Measurements from ENCODE around the gene TTBK1. TPM values are rescaled to one million over a fixed set of nuclear protein-coding genes. Genes with fewer than 3 reads are reported as not detected.

TTBK1 gene
- polyA plus RNA-seq, 1 donor from 2014 or later, result 4.2 TPM

- TF ChIP-seq TAF1 (IDR thresholded peaks at IDR 0.05; ENCODE audit: low read depth), result no peak
- H3K9me3 ChIP-seq (ENCODE audit: low read length), result no peaks in the 10 kb centered on the region
- no peaks in the 10 kb centered on the region for H4K20me1 ChIP-seq (ENCODE audit: insufficient read depth)
- H3K4me2 ChIP-seq (ENCODE audit: low read length), result no peak overlapping the region
- no peak overlapping the region for H3K4me3 ChIP-seq (ENCODE audit: low read length)
- H3K27me3 ChIP-seq (ENCODE audit: insufficient read depth, low read depth, low read length), result no peaks in the 10 kb centered on the region
- peaks cover 23% of the 10 kb centered on the region for H3K79me2 ChIP-seq (replicated peaks; ENCODE audit: insufficient read depth, low read length)
- no peak overlapping the region for H2AFZ ChIP-seq (ENCODE audit: low read depth, low read length)
- H3K9me2 ChIP-seq (ENCODE audit: insufficient read depth, low read length), result no peaks in the 10 kb centered on the region
- no peaks in the 10 kb centered on the region for H3F3A ChIP-seq (ENCODE audit: insufficient read depth, low read length, poor library complexity, severe bottlenecking)
- H3K27ac ChIP-seq (ENCODE audit: low read length), result no peak overlapping the region
- H3K36me3 ChIP-seq (ENCODE audit: insufficient read depth, low read length), result no peaks in the 10 kb centered on the region
- H3K9ac ChIP-seq (ENCODE audit: low read length), result no peak overlapping the region
Measured at GRCh38 chr6:43248791-43249190, 5.5 kb downstream of the TTBK1 start.

GRCh38 chr6:43250992-43251373 is 7.7 kb downstream of the TTBK1 start:
- Histone ChIP-seq H3K36me3 (ENCODE audit: insufficient read depth, low read length) (peaks cover 8% of the 10 kb centered on the region), H3K4me2 (ENCODE audit: low read length) (no peak overlapping the region), H3K27ac (ENCODE audit: low read length) (no peak overlapping the region), H2AFZ (ENCODE audit: low read depth, low read length) (no peak overlapping the region), H4K20me1 (ENCODE audit: insufficient read depth) (no peaks in the 10 kb centered on the region), H3K9me2 (ENCODE audit: insufficient read depth, low read length) (no peaks in the 10 kb centered on the region), H3K27me3 (ENCODE audit: insufficient read depth, low read depth, low read length) (no peaks in the 10 kb centered on the region), H3K9ac (ENCODE audit: low read length) (no peak overlapping the region), H3K9me3 (ENCODE audit: low read length) (no peaks in the 10 kb centered on the region), H3K79me2 (replicated peaks; ENCODE audit: insufficient read depth, low read length) (peaks cover 13% of the 10 kb centered on the region), H3F3A (ENCODE audit: insufficient read depth, low read length, poor library complexity, severe bottlenecking) (no peaks in the 10 kb centered on the region), H3K4me3 (ENCODE audit: low read length) (no peak overlapping the region)
- TF ChIP-seq REST (IDR thresholded peaks at IDR 0.05; ENCODE audit: borderline replicate concordance) (no peak), SMC3 (conservative IDR thresholded peaks at IDR 0.05; ENCODE audit: poor library complexity) (no peak), MXI1 (conservative IDR thresholded peaks at IDR 0.05; ENCODE audit: poor library complexity, severe bottlenecking) (no peak), EZH2 (IDR thresholded peaks at IDR 0.05; ENCODE audit: borderline replicate concordance, insufficient read depth, low read length, poor library complexity, severe bottlenecking) (no peak), CTCF (IDR thresholded peaks at IDR 0.05; ENCODE audit: poor library complexity, severe bottlenecking) (no peak), POLR2AphosphoS5 (IDR thresholded peaks at IDR 0.05) (no peak), RAD21 (conservative IDR thresholded peaks at IDR 0.05) (no peak), EP300 (conservative IDR thresholded peaks at IDR 0.05; ENCODE audit: poor library complexity, severe bottlenecking) (no peak), TAF1 (IDR thresholded peaks at IDR 0.05; ENCODE audit: low read depth) (no peak)

DNA sequence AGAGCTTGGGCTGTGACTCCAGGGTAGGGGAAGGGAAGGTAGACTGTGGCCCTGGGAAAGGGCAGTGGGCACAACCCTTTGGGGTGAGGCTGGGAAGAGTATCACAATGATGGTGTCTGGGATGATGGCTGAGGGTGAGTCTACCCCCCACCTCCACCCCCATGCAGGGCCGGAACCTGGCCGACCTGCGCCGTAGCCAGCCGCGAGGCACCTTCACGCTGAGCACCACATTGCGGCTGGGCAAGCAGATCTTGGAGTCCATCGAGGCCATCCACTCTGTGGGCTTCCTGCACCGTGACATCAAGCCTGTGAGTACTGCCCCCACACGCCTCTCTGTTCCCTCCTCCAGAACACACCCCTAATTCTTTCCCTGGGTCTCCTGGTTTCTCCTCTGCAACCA is 10.1 kb downstream of the TTBK1 start:
- Histone ChIP-seq H4K20me1 (ENCODE audit: insufficient read depth) (no peaks in the 10 kb centered on the region), H3F3A (ENCODE audit: insufficient read depth, low read length, poor library complexity, severe bottlenecking) (no peaks in the 10 kb centered on the region), H3K79me2 (replicated peaks; ENCODE audit: insufficient read depth, low read length) (peaks cover 7% of the 10 kb centered on the region), H3K9me3 (ENCODE audit: low read length) (no peaks in the 10 kb centered on the region), H3K4me3 (ENCODE audit: low read length) (no peak overlapping the region), H2AFZ (ENCODE audit: low read depth, low read length) (no peak overlapping the region), H3K36me3 (ENCODE audit: insufficient read depth, low read length) (peaks cover 13% of the 10 kb centered on the region), H3K9ac (ENCODE audit: low read length) (no peak overlapping the region), H3K27me3 (ENCODE audit: insufficient read depth, low read depth, low read length) (no peaks in the 10 kb centered on the region), H3K9me2 (ENCODE audit: insufficient read depth, low read length) (no peaks in the 10 kb centered on the region), H3K27ac (ENCODE audit: low read length) (no peak overlapping the region), H3K4me2 (ENCODE audit: low read length) (no peak overlapping the region)
- TF ChIP-seq CTCF (IDR thresholded peaks at IDR 0.05; ENCODE audit: poor library complexity, severe bottlenecking), result no peak
- no peak for TF ChIP-seq EP300 (conservative IDR thresholded peaks at IDR 0.05; ENCODE audit: poor library complexity, severe bottlenecking)
- no peak for TF ChIP-seq SMC3 (conservative IDR thresholded peaks at IDR 0.05; ENCODE audit: poor library complexity)
- TF ChIP-seq RAD21 (conservative IDR thresholded peaks at IDR 0.05), result no peak
- TF ChIP-seq POLR2AphosphoS5 (IDR thresholded peaks at IDR 0.05), result no peak
- no peak for TF ChIP-seq TAF1 (IDR thresholded peaks at IDR 0.05; ENCODE audit: low read depth)
- TF ChIP-seq MXI1 (conservative IDR thresholded peaks at IDR 0.05; ENCODE audit: poor library complexity, severe bottlenecking), result no peak
- TF ChIP-seq EZH2 (IDR thresholded peaks at IDR 0.05; ENCODE audit: borderline replicate concordance, insufficient read depth, low read length, poor library complexity, severe bottlenecking), result no peak
- TF ChIP-seq REST (IDR thresholded peaks at IDR 0.05; ENCODE audit: borderline replicate concordance), result no peak

All from neural cell (in vitro differentiated cells).